ENCODE measurements around the gene CDCA7L.
A peak's percentile ranks its signal among the peaks of the same experiment; 100 is the strongest.
"Not testable (repeated sequence)": the region's sequence is repeated elsewhere in the genome, so short reads cannot be mapped to it uniquely, and the experiment has no call there.

The CDCA7L gene

DNA sequence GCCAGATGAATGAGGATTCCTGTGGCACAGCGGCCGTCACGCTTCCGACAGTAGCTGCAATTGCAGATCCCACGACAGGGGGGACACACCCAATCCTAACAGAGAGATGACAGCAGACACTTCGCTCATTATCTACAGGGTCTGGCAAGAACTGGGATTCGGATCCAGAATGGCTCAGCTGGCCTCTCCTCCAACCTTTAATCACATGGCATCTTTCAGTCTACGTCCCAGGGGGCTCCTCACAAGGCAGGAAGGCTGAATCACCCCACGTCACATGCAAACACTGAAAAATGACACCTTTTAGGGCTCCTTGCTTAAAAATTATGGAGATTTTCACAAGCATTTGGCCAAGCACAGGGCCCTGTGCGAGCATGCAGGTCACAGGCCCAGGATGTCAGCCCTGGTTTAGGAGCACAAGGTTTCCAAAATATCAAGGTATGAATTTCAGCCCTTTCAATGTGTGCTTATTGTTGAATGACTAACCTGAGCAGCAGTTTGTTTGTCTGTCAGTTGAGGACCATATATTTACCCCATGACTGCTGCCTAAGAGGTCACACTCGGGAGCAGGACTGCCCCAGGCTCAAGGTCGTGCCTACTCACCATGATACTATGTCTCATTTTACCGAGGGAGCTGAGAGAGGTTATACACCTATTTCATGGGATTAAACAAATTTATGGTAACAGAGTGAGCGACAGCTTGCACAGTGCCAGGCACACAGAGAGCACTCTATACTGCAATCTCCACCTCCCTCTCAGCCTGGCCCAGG, 42.5 kb downstream of the CDCA7L start:
- no peak for DNase-seq

DNA sequence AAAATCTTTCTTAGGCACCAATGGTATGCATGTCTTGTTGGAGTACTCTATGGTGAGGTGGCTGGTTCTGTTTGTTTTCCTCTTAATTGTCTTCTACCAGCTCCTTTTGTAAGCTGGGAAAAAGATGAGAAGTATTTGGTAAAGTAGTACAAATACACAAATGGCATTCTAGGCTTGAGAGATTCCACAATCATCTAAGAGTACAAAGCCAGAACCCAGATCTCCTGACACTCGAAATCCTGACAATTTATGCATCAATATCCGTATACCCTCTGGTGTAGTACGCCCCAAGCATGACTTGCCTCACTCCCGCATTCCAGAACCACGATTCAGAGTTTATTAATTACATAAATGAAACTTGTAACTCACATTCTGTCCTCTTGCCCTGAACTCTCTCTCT, 43.5 kb downstream of the CDCA7L start:
- no peak for DNase-seq

DNA sequence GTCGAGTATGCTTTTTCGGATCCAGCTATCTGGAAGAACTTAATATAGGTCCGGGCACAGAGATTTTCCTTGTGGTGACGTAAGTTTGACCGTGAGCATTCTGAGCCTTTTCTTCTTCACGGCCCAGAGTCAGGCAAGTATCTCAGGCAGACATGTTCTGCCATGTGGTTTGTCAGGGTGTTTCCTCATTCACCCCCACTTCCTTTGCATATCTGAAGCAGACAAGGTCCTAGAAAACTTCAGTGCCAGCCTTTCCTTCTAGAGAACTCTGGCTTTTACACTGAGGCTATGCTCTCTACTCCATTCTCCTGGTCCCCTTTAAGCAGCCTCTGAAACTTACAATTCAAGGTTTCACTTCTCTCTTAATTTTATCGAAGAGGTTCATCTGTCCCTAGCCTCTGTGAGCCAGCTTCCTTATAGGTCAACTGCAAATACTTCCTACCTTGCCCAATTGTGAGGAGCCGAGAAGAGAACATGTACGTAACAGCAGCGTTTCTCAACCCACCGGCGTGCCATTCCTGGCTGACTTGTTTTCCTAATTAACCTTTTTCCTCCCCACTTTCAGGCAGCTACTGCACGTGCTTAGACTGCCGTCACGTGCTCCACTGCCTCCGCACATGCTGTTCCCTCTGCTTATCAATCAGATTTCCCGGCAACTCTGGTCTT, 47.3 kb downstream of the CDCA7L start:
- peak; percentile 65 to 79 for DNase-seq

DNA sequence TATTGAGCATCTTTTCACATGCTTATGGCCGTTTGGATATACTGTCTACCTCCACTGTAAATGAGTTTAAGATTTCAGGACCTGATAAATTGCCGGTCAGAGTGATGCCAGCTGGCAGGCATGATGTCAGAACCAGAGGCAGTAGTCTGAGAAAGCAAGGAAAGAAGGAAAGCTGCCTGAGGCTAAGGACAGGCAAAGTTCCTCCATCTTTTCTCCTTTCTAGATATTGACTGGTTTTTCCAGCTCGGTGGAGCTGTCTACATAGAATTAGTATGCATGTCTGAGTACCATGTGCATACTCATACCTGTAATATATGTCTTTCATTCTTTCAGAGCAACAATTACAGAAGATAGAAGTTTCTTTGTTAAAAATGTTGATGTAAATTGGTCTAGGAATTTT, 52.3 kb downstream of the CDCA7L start:
- DNase-seq = no peak

DNA sequence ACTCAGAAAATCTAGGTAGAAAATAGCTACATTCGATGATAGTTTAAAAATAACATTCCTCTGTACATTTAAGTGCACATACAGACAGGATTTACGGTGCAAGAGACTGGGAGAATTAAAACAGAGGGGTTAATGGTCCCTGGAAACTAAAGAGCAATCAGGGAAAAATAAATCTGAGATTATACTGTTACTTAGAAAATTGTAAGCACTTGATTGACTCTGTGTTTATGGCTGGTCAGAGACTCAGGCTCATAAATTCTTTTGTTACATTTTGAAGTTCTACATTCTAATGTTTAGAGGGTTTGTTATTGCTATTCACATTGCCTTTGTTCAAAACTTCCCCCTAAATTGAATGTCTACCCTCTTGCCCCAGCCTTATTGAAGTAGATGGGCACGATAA, 54.4 kb downstream of the CDCA7L start:
- no peak for DNase-seq

DNA sequence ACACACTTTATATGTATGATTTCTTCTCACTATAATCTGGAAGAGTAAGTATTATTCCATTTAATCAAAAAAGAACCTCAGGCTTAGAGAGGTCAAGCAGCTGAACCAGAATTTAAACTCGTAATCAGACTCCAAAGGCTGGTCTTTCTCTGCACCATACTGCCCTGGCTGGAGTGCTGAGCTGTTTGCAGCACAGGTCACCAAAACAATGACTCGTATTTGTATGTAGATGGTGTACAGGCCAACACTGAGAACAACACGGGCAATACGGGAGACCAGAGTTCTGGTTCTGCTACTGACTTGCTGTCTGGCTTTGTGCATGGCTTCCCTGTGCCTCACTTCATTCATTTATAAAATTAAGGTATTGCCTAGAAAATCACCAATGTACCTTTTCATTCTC, 57.9 kb downstream of the CDCA7L start:
- no peak for DNase-seq

DNA sequence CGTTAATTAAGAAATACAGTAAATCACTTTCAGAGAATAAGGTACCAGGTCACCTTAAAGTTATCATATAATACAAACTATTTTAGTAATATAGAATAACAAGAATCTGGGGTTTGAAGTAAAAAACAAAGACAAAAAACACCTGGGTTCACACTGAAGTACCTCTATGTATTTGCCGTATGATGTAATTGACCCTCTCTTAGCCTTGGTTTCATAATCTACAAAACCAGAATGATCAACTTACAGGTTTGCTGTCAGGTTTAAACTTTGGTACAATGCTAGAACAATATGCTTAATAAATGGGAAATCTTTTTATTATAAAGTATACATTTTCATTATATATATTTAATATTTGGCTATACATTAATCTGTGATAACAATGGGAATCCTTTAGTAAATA, 58.3 kb downstream of the CDCA7L start:
- DNase-seq = no peak

DNA sequence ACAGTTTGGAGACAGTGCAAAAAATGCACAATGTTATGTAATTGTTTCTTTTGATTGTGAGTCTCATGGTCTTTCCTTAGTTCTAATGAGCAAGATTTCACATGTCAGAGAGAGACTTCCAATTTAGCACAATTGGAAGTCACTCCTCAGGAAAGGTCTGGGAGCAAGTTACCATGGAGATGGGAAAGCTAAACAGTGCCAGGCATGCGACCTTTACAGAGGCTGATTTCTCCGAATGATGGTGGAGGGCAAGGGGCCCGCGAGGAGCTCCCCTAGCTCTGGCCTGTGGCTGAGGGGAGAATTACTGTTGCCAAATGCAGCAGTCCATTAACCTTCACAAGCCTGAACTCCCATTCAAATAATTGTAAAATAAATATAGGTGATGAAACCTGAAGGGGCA, 59.3 kb downstream of the CDCA7L start:
- DNase-seq = no peak

DNA sequence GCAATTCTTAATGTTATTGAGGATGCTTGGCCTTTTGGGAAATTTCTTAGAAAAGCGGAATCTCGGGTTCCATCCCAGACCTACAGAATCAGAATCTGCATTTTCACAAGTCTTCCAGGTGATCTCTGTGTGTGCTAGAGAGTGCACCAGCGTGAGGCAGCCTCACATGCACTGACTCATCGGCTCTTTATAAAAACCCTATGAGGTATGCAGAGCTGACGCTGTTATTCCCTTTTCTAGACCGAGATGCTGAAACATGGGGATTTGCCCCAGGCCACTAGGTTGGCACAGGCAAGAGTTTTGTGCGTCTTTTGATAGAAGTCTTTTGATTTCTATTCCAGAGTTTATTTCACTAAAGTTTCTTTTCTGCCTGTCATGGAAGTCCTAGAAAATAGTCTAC, 61.2 kb downstream of the CDCA7L start:
- no peak for DNase-seq

DNA sequence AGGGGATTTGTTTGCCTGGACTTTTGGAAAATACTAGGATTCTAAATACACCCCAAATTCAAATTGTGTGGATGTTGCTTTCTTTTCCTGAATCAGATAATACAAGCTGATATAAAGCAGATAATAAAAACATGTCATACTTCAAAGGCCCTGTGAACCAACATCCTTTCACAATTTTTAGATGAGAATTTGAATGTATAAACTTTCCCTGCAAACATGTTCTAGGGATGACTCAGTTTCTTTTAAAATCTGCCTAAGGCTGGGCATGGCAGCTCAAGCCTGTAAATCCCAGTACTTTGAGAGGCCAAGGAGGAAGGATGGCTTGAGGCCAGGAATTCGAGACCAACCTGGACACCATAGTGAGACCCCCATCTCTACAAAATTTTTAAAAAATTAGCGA, 62.2 kb downstream of the CDCA7L start:
- not testable (repeated sequence) for DNase-seq

DNA sequence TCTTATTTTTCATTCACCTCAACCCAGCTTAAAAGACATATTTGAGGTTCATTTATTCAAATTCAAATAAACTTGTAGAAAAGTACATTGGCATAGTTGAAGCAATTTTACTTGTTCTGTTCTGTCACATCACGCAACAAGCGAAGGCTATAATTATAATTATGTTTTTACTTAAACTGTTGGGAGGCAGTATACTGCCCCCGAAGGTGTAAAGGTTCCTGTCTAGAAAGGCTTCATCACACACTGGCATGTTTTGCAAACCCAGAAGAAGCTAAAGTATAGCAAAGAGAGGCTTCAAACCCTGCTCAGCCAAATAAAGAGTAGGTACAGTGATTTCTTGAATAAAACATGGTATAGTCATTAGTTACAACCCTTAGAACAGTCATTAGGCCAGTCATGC, 62.6 kb downstream of the CDCA7L start:
- DNase-seq = no peak

DNA sequence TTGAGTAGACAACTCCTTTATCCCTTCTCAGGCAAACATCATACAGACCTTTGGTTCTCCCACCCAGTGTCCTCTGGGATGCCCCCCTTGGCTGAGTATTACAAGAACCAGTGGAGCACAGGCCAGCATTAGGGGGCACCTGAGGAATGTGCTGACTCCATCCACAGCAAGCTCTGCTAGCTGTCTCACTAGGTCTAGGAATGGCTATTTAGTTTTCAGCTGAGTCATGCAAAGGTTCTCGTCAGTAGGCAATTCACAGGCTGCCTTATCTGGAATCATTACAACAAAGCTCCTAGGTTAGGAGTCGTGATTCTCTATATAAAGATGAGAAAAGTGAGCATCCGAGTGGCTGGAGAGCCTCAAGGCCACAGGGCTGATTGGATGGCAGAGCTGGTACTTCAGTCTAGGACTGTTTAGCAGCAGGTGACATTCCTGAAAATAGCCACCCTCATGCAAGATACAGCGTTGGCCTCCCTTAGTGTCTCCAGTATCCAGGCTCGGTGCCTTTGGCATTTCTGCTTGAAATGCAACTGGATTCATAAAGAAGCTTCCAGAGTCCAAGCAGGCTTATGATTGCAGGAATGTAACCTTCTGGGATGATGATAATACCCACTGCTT, 75.8 kb downstream of the CDCA7L start:
- no peak for DNase-seq

DNA sequence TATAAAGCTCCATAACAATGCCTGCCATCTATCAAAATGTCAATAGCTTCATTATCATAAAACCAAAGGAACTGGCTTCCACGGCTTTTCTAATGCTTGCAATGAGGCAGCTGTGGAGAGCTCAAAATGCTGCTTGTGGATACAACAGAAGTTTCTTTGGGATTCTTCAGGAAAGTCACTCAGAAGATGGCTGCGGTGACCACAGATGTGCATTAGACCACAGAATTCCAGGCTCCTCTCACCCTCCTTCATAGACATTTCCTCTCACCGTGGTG, 77.2 kb downstream of the CDCA7L start:
- no peak for DNase-seq

DNA sequence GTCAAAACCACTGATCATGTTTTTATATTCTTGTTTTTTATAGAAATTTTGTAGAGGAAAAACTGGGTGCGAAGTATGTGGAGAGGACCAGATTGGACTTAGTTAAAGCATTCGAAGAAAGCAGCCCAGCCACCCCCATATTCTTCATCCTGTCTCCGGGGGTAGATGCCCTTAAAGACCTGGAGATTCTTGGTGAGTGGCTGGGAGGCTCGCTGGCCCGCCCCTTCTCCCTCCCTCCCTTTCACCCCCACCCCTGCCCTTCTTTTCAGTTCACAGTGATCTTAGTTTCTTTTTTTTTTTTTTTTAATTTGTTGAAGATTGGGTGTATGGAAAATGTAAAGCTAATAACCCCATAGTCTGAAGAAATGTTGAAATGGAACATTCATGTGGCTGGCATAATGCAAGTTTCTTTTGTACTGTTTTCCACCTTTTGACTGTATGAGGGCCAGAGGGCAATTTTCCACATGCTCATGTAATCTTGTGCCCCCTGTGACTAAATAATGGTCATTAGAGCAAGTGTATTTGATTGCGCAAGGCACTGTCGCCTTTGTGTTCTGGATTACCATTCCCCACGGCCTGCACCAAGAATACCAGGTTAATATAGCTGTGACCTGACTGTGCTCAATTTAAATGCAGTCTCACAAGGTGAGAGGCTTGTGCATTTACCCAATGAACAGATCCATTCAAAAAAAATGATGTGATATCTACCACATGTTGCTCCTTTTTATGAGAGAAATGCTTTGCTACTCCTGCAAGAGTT, 77.7 kb downstream of the CDCA7L start:
- no peak for DNase-seq

DNA sequence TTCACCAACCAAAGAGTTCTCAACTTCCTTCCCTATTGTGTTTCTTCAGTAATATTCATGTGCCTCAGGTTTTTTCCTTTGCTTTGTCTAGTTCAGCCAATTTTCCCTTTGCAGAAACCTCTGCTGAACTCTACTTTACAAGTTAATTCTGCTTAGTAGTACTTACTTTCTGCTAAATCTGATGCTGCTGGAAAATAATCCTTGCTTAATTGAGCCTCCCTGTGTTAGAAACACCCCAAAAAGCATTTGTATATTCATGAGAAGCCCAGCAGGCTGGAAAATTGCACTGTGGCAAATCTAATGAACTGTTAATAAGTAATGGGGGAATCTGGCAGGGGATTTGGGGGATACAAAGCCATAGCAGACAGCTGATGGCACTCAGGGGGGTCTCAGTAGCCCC, 78.5 kb downstream of the CDCA7L start:
- no peak for DNase-seq

DNA sequence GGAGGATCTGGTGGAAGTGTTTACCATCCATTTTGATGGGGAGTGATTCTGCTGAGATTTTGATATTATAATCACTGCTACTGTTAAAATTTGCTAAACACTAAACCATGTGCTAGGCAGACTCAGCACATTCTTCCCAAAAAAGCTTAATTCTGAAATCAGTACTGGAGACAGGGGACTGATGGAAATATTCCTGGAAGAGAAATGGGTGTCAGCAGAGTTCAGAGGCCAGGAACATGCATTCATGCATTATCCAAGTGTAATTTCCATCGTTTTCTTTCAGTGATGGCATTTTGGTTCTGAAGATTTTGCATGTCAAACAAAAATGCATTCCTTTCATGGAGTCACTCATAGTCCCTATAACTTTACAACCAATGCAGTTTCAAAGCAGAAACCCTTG, 79.0 kb downstream of the CDCA7L start:
- DNase-seq = no peak

DNA sequence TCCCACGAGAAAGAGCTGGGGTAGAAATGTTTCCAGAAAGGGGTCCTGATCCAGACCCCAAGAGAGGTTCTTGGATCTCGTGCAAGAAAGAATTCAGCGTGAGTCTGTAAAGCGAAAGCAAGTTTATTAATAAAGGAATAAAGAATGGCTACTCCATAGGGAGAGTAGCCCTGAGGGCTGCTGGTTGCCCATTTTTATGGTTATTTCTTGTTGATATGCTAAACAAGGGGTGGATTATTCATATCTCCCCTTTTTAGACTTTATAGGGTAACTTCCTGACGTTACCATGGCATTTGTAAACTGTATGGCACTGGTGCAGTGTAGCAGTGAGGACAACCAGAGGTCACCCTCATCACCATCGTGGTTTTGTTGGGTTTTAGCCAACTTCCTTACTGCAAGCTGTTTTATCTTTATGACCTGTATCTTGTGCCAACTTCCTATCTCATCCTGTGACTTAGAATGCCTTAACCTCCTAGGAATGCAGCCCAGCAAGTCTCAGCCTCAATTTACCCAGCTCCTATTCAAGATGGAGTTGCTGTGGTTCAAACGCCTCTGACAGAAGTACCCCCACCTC, 80.0 kb downstream of the CDCA7L start:
- DNase-seq = not testable (repeated sequence)

DNA sequence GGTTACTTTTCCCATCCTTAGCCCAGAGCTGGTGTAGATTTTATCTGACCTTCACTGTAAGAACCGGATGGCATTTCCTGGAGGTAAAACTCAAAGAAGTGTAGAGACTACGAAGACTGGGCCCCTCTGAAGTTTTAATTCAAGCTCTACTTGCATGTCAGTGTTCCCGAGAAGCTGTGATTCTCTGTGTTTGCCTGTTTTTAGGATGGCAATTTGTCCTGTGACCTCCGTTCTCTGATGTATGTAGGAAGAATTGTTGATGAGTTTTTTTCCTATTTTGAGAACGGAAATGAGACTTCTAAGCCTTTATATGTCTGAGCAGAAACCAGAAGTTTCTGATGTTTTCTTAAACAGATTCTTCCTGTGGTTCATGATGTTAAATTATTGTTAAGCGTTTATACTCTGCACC, 94.1 kb downstream of the CDCA7L start:
- no peak for DNase-seq
